ENCODE results near the gene P3H3. TPM values are rescaled to one million over a fixed set of nuclear protein-coding genes. Genes with fewer than 3 reads are reported as not detected.

P3H3 gene
- polyA plus RNA-seq, 1 experiment = 71.6 TPM

DNA sequence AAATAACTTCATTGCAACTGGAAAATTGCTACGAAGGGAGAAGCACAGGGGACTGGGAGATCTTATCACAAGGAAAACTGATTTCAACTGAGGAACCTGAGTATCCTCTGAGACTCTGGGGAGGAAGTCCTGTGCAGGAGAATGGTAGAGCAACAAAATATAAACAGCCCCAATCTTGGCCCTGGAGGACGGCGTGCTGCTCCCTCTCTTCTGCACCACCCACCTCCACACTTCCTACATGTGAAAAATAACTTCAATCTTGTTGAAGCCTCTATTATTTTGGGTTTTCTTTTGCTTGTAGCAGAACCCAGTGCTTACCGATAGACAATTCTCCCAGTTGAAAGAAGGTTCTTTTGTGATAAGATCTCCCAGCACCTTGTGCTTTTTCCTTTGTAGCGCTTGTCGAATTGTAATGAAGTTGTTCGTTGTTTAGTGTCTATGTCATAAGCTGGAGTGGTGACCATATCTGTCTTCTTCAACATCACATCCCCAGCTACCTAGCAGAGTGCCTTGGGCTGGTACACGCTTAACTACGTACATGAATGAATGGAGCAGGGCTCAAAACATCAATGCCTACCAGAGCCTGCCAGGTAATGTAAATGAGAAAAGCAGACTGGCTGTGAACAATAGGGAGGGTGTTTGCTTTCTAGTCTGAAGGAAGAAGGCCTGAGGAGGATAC is 41.7 kb upstream of the P3H3 start:
- no peak for DNase-seq (ENCODE audit: low read depth)
- TF ChIP-seq, protein P1, sequence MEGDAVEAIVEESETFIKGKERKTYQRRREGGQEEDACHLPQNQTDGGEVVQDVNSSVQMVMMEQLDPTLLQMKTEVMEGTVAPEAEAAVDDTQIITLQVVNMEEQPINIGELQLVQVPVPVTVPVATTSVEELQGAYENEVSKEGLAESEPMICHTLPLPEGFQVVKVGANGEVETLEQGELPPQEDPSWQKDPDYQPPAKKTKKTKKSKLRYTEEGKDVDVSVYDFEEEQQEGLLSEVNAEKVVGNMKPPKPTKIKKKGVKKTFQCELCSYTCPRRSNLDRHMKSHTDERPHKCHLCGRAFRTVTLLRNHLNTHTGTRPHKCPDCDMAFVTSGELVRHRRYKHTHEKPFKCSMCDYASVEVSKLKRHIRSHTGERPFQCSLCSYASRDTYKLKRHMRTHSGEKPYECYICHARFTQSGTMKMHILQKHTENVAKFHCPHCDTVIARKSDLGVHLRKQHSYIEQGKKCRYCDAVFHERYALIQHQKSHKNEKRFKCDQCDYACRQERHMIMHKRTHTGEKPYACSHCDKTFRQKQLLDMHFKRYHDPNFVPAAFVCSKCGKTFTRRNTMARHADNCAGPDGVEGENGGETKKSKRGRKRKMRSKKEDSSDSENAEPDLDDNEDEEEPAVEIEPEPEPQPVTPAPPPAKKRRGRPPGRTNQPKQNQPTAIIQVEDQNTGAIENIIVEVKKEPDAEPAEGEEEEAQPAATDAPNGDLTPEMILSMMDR (IDR thresholded peaks at IDR 0.05; ENCODE audit: insufficient read depth, low read depth, low read length) = no peak
- Histone ChIP-seq H3K36me3 (ENCODE audit: control insufficient read depth, insufficient read depth, low read length) (no peaks in the 10 kb centered on the region), H3K4me3 (ENCODE audit: low read depth, low read length) (no peak overlapping the region), H3K27me3 (ENCODE audit: control insufficient read depth, insufficient read depth, low read length) (no peaks in the 10 kb centered on the region)
- ChIA-PET POLR2A (no interaction called here), CTCF (interaction anchor here (0.7 to 17.2 kb wide), 4 partner anchors 9 to 37 kb away, joined by 3 to 222 read pairs (median 23); partner anchors contain the start of genes GPR162 and MLF2)

DNA sequence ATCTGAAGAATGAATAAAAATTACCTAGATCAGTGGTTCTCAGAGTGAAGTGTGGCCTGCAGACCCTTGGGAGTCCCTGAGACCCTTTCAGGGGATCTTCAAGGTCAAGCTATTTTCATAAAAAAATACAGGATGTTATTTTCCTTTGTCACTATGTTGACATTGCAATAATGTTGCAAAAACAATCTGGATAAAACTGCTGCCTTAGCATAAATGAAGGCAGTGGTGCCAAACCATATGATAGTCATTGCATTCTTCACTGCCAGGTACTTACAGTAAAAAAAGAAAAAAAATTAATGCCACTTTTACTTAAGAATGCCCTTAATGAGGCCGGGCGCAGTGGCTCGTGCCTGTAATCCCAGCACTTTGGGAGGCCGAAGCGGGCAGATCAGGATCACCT is 40.9 kb upstream of the P3H3 start:
- Histone ChIP-seq H3K4me3 (ENCODE audit: low read depth, low read length) (no peak overlapping the region), H3K27me3 (ENCODE audit: control insufficient read depth, insufficient read depth, low read length) (no peaks in the 10 kb centered on the region), H3K36me3 (ENCODE audit: control insufficient read depth, insufficient read depth, low read length) (no peaks in the 10 kb centered on the region)
- no peak for DNase-seq (ENCODE audit: low read depth)
- POLR2A ChIA-PET = no interaction called here
- TF ChIP-seq, protein P1 (IDR thresholded peaks at IDR 0.05; ENCODE audit: insufficient read depth, low read depth, low read length) = no peak
- CTCF ChIA-PET = interaction anchor here (0.7 to 17.2 kb wide), 3 partner anchors 21 to 36 kb away, joined by 3 to 222 read pairs (median 43); partner anchors contain the start of genes GPR162 and MLF2

DNA sequence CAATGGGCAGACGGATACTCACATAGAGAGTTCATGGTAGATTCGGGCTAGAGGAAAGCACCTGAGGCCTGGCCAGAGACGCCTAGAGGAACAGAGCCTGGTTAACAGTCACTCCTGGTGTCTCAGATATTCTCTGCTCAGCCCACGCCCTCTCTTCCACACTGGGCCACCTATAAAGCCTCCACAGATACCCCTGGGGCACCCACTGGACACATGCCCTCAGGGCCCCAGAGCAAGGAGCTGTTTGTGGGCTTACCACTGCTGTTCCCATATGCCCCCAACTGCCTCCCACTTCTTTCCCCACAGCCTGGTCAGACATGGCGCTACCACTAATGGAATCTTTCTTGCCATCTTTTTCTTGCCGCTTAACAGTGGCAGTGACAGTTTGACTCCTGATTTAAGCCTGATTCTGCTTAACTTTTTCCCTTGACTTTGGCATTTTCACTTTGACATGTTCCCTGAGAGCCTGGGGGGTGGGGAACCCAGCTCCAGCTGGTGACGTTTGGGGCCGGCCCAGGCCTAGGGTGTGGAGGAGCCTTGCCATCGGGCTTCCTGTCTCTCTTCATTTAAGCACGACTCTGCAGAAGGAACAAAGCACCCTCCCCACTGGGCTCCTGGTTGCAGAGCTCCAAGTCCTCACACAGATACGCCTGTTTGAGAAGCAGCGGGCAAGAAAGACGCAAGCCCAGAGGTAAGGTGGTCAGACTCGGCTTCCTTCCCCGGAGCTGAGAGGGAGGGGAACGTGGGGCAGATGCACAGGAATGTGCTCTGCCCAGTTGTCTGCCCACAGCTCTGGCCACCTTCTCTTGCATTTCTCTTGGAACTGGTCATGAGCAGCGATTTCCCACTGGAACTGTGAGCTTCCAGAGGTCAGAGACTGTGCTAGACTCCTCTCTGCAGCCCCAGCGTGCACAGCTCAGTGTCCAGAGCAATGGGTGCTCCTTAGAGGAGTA is 39.0 kb upstream of the P3H3 start, which contains the start of gene CD4:
Gene CD4, plus strand, starts transcription at position 557 of the 953 bp plus-strand sequence. CDS start 10,611 bp downstream, outside the sequence.
- ChIA-PET POLR2A (no interaction called here), CTCF (interaction anchor here (0.7 to 0.8 kb wide), 2 partner anchors 11 to 36 kb away, joined by 3 read pairs; partner anchors contain the start of gene MLF2)
- DNase-seq (ENCODE audit: low read depth) = no peak
- no peaks in the 10 kb centered on the region; the same call in 1 of the 2 replicates for H3K27me3 ChIP-seq (ENCODE audit: control insufficient read depth, insufficient read depth, low read length)
- no peaks in the 10 kb centered on the region for H3K36me3 ChIP-seq (ENCODE audit: control insufficient read depth, insufficient read depth, low read length)
- TF ChIP-seq, protein P1 (IDR thresholded peaks at IDR 0.05; ENCODE audit: insufficient read depth, low read depth, low read length) = no peak
- H3K4me3 ChIP-seq (ENCODE audit: low read depth, low read length) = no peak within 1 kb of the TSS

DNA sequence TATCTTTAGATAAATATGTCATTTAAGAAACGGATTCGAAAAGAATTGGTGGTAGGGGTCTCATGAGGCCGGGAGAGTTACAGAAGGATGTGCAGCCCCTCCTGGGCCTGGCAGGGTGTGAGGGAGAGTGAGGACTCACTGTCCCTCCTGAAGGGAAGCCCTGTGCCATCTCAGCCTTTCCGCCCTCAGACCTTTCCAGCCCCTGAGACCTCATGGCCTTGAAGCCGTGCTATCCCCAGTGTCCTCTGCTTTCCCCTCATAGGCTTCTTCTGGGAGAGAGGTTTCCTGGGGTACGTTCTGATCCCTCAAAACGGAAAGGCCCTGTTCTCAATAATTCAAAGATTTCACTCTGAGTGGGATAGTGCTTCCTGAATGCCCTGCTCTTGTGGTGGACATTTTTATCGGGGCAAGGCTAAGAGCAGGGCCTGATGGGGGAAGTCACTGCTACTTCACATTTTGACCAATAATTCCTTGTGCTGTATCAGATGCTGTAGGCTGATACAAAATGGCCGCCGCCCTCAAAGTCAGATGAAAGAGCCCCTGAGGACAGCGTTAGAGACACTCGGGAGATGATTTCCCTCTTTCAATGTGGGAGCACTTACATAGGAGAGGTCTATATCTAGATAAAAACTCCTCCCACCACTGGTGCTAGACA is 37.6 kb upstream of the P3H3 start:
- TF ChIP-seq, protein P1 (IDR thresholded peaks at IDR 0.05; ENCODE audit: insufficient read depth, low read depth, low read length) = no peak
- no peak for DNase-seq (ENCODE audit: low read depth)
- Histone ChIP-seq H3K4me3 (ENCODE audit: low read depth, low read length) (no peak overlapping the region), H3K27me3 (ENCODE audit: control insufficient read depth, insufficient read depth, low read length) (no peaks in the 10 kb centered on the region; the same call in 1 of the 2 replicates), H3K36me3 (ENCODE audit: control insufficient read depth, insufficient read depth, low read length) (no peaks in the 10 kb centered on the region)
- POLR2A ChIA-PET = no interaction called here
- CTCF ChIA-PET = interaction anchor here (0.7 kb wide), 1 partner anchor 12 kb away, joined by 3 read pairs; no protein-coding TSS in a partner anchor

Measured in BJ (cell line).